ENCODE measurements around the gene C17orf58.

- TF ChIP-seq, protein P1, sequence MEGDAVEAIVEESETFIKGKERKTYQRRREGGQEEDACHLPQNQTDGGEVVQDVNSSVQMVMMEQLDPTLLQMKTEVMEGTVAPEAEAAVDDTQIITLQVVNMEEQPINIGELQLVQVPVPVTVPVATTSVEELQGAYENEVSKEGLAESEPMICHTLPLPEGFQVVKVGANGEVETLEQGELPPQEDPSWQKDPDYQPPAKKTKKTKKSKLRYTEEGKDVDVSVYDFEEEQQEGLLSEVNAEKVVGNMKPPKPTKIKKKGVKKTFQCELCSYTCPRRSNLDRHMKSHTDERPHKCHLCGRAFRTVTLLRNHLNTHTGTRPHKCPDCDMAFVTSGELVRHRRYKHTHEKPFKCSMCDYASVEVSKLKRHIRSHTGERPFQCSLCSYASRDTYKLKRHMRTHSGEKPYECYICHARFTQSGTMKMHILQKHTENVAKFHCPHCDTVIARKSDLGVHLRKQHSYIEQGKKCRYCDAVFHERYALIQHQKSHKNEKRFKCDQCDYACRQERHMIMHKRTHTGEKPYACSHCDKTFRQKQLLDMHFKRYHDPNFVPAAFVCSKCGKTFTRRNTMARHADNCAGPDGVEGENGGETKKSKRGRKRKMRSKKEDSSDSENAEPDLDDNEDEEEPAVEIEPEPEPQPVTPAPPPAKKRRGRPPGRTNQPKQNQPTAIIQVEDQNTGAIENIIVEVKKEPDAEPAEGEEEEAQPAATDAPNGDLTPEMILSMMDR (conservative IDR thresholded peaks at IDR 0.05; ENCODE audit: low read length) = no peak
- TF ChIP-seq EZH2phosphoT487 (IDR thresholded peaks at IDR 0.05; ENCODE audit: borderline replicate concordance, low read depth, low read length) = no peak
These were observed 2.2 kb upstream of the C17orf58 start for GRCh38 chr17:67998466-67998865.
